GM12875 (cell line): Measurements from ENCODE around the gene GBP7.

Experiments used
- H3K4me3 ChIP-seq: one replicate; pipeline ENCODE4 v1.5.1; 2011; ENCODE audit warnings: low read depth, low read length, control low read depth
- CTCF ChIP-seq: IDR thresholded peaks from 2 replicates; pipeline ENCODE4 v1.5.1; 2011; ENCODE audit warnings: low read depth, mild to moderate bottlenecking, control low read depth, inconsistent platforms, low read length, moderate library complexity, borderline replicate concordance; ENCODE audit not compliant: insufficient read depth

Gene GBP7

DNA sequence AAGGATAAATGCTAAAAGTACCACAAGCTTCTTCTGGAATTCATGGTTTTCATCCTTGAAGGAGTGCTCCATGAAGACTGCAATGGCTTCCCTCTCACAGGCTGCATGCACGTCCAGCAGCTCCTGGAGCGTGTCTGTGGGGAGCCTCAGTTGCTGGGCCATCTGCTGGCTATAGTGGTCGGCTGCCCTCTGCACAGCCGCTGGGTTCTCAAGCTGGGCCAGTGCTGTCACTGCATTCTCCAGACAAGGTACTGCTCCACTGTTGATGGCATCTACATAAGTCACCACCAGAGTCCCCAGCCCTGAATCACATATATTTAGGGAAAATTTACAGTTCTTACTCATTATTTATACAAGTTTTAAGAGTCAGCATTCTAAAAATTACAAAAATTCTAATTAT lies 14.2 kb upstream of the GBP7 start:
- no peak for TF ChIP-seq CTCF
- no peak overlapping the region for H3K4me3 ChIP-seq

- TF ChIP-seq CTCF: no peak
- H3K4me3 ChIP-seq: no peak overlapping the region
Measured at GRCh38 chr1:89179343-89179742, 3.5 kb upstream of the GBP7 start.

DNA sequence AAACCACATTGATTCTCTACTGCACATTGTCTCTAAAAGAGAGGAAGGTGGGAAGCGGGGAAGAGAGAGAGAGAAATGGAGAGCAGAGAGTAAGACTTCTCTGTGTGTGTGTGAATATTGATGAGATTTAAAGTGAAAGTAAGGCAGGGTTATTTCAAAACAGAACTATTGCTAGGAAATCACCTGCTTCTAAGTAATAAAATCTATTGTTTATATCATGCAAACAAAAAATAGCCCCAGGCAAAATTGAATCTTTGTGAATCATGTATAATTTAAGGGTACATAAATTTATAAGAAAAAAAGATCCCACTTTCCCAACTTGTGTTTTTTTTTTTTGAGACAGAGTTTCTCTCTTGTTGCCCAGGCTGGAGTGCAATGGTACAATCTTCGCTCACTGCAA lies 1.2 kb upstream of the GBP7 start:
- TF ChIP-seq CTCF: no peak
- H3K4me3 ChIP-seq: no peak overlapping the region

DNA sequence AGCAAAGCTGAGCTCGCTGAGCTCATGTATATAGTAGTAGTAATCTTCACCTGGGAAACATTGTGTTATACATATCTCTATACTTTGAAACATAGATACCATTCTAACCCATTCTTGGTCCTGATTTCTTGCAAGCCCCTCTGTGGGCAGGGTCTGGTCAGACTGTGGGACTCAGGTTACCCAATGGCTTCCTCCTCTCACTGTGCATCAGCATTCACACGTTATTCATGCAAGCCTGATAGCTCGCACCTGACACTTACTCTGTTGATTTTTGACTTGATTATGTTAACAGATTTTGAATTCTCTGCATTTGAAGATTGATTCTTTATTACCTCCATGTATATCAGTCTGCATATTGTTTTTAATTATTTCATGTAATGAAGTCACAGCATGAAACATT lies 1.3 kb downstream of the GBP7 start:
- TF ChIP-seq CTCF: no peak

GRCh38 chr1:89172468-89173143 lies 3.2 kb downstream of the GBP7 start:
- no peak for TF ChIP-seq CTCF
- no peak overlapping the region for H3K4me3 ChIP-seq

More for the DNA sequence above, 1.3 kb downstream of the GBP7 start:
- no peak overlapping the region for H3K4me3 ChIP-seq

GRCh38 chr1:89171067-89171438 lies 4.8 kb downstream of the GBP7 start:
- no peak for TF ChIP-seq CTCF
- no peak overlapping the region for H3K4me3 ChIP-seq

GRCh38 chr1:89170170-89171066 lies 5.4 kb downstream of the GBP7 start:
- TF ChIP-seq CTCF: no peak
- H3K4me3 ChIP-seq: no peak overlapping the region
